Calu3 (cell line): ENCODE results near the gene RIMBP2. TPM values are rescaled to one million over a fixed set of nuclear protein-coding genes. Genes with fewer than 3 reads are reported as not detected.

ENCODE experiments used
- BruUV-seq: library from RNA; stranded (reverse); fragments of 400-500 nt; replicated peaks from 2 replicates; lab custom pipeline; 2021; lab: Mats Ljungman, UMichigan
- CTCF ChIA-PET: fragments of 300-600 bp; sonication (Branson Sonifier 250); formaldehyde crosslinking; loops from one replicate; lab custom pipeline; 2022; ENCODE audit warnings: antibody characterized with exemption; lab: Charles Lee
- DNase-seq: peaks from one replicate; pipeline ENCODE4 v3.0.0; 2022
- H3K27ac Mint-ChIP-seq: one replicate; pipeline ENCODE4 v1.8.0; 2022; ENCODE audit warnings: mixed read lengths; ENCODE audit not compliant: unreplicated experiment
- H3K27me3 Mint-ChIP-seq: one replicate; pipeline ENCODE4 v1.8.0; 2022; ENCODE audit warnings: mixed read lengths; ENCODE audit not compliant: unreplicated experiment
- H3K36me3 Mint-ChIP-seq: one replicate; pipeline ENCODE4 v1.8.0; 2022; ENCODE audit warnings: mild to moderate bottlenecking, moderate library complexity, mixed read lengths; ENCODE audit not compliant: insufficient read depth, unreplicated experiment
- H3K4me1 Mint-ChIP-seq: one replicate; pipeline ENCODE4 v1.8.0; 2022; ENCODE audit warnings: mild to moderate bottlenecking, low read depth, mixed read lengths; ENCODE audit not compliant: unreplicated experiment
- H3K4me3 Mint-ChIP-seq: one replicate; pipeline ENCODE4 v1.8.0; 2022; ENCODE audit warnings: mild to moderate bottlenecking, low read depth, moderate library complexity, mixed read lengths; ENCODE audit not compliant: unreplicated experiment
- H3K9me3 Mint-ChIP-seq: one replicate; pipeline ENCODE4 v1.8.0; 2022; ENCODE audit warnings: low read depth, mixed read lengths; ENCODE audit not compliant: unreplicated experiment
- CTCF ChIP-seq: fragments of 200-600 bp; IDR thresholded peaks from one replicate; pipeline ENCODE4 v1.8.0; 2022; ENCODE audit warnings: antibody characterized with exemption; ENCODE audit not compliant: unreplicated experiment
- intact Hi-C: fragments of 100-400 bp; cut with micrococcal nuclease; formaldehyde crosslinking; loops from one replicate; pipeline ENCODE4 v1.10.0; 2022; ENCODE audit not compliant: unreplicated experiment
- total RNA-seq: library from RNA; stranded (reverse); gene quantifications from 2 replicates; pipeline ENCODE4 v1.2.3, GENCODE V29; 2022

The RIMBP2 gene
- total RNA-seq, 1 experiment from 2014 or later = 6.1 TPM

DNA sequence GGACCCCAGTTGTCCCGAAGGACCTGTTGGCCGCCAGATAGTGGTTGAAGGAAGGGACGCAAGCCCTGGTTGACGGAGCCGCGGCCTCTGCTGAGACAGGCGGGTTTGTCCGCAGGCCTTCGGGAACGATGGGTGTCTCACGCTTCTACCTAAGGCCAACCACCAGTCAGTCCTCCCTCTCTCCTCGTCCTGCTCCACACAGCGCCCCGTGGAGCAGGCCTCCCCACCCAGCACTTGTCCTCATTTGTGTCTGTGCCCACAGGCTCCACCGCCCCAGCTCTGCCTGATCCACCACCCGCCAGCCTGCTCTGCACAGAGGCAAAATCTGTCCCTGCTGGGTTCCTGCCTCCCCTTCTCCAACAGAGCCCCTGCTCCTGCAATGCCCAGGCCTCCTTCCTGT lies 41.0 kb downstream of the RIMBP2 start:
- H3K9me3 Mint-ChIP-seq = peaks cover 18% of the 10 kb centered on the region
- no peak for DNase-seq
- no peak for TF ChIP-seq CTCF
- CTCF ChIA-PET = no interaction called here
- no peaks in the 10 kb centered on the region for H3K36me3 Mint-ChIP-seq
- no peaks in the 10 kb centered on the region for H3K27me3 Mint-ChIP-seq
- no peak overlapping the region for H3K4me3 Mint-ChIP-seq
- H3K27ac Mint-ChIP-seq = no peak overlapping the region
- BruUV-seq = no TSS peak
- no peaks in the 10 kb centered on the region for H3K4me1 Mint-ChIP-seq
- intact Hi-C loops = no loop called here

DNA sequence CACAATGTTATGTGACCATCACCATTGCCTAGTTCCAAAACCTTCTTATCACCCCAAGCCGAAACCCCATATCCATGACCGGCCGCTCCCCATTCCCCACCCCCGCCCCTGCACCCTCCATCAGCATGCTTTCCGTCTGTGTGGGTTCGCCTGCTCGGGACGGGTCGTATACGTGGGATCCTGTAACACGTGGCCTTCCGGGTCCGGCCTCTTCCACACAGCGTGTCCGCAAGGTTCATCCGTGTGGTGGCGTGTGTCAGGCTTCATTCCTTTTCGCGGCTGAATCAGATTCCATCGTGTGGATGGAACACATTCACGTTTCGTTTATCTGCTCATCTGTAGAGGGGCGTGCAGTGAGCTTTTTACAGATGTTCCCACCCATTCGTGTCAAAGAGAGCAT lies 41.4 kb downstream of the RIMBP2 start:
- Mint-ChIP-seq H3K4me1 (no peaks in the 10 kb centered on the region), H3K36me3 (no peaks in the 10 kb centered on the region), H3K27ac (no peak overlapping the region), H3K4me3 (no peak overlapping the region), H3K27me3 (no peaks in the 10 kb centered on the region), H3K9me3 (peaks cover 22% of the 10 kb centered on the region)
- intact Hi-C loops = no loop called here
- CTCF ChIA-PET = no interaction called here
- no peak for DNase-seq
- BruUV-seq = no TSS peak
- no peak for TF ChIP-seq CTCF

DNA sequence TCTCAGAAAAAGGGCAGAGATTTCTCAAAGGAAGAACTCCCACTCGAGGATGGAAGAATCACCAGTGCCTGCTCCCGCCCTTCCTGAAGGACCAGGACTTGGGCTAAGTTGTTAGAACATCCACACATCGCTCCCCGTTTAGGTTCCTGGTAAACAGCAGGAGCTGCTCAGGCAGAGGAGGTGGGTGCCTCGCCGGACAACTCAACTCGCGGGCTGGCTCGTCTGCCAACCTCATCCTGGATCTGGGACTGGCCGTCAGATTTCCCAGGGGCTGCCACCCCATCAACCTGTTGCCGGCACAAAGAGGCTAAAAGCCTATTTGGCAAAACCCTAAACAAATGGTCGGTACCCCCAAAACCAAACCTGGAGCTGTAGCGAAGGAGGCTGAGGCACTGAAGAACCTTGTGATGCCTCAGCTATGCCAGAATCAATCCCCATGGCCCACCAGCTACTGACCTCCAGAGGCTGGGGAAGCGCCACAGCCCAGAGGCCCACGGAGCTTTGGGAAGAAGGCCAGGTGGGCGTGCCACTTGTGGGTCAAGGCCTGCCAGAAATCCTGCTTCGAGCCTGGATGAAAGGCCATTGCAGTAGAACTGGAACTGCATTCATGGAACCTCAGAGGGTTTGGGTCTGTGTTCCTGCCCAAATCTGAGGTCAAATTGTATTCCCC lies 42.9 kb downstream of the RIMBP2 start:
- BruUV-seq = no TSS peak
- intact Hi-C loops = no loop called here
- no peak for DNase-seq
- Mint-ChIP-seq H3K36me3 (peaks cover 6% of the 10 kb centered on the region), H3K4me1 (no peaks in the 10 kb centered on the region), H3K27me3 (no peaks in the 10 kb centered on the region), H3K9me3 (peaks cover 30% of the 10 kb centered on the region), H3K27ac (no peak overlapping the region), H3K4me3 (no peak overlapping the region)
- no peak for TF ChIP-seq CTCF
- CTCF ChIA-PET = interaction anchor here (0.7 kb wide), 1 partner anchor 1340 kb away, joined by 3 read pairs; no protein-coding TSS in a partner anchor

GRCh38 chr12:130672089-130672820 lies 43.8 kb downstream of the RIMBP2 start:
- peaks cover 6% of the 10 kb centered on the region for H3K36me3 Mint-ChIP-seq
- no peaks in the 10 kb centered on the region for H3K27me3 Mint-ChIP-seq
- CTCF ChIA-PET = no interaction called here
- BruUV-seq = no TSS peak
- H3K4me3 Mint-ChIP-seq = no peak overlapping the region
- no peak for DNase-seq
- H3K9me3 Mint-ChIP-seq = peaks cover 28% of the 10 kb centered on the region
- H3K4me1 Mint-ChIP-seq = no peaks in the 10 kb centered on the region
- H3K27ac Mint-ChIP-seq = no peak overlapping the region
- TF ChIP-seq CTCF = no peak
- intact Hi-C loops = no loop called here
